ENCODE measurements around the gene TNFRSF18. TPM values are rescaled to one million over a fixed set of nuclear protein-coding genes. Genes with fewer than 3 reads are reported as not detected.
A peak's percentile ranks its signal among the peaks of the same experiment; 100 is the strongest.

Gene TNFRSF18
- polyA plus RNA-seq, 2 of the 4 experiments (the other 2 are of a cell fraction): not detected

DNA sequence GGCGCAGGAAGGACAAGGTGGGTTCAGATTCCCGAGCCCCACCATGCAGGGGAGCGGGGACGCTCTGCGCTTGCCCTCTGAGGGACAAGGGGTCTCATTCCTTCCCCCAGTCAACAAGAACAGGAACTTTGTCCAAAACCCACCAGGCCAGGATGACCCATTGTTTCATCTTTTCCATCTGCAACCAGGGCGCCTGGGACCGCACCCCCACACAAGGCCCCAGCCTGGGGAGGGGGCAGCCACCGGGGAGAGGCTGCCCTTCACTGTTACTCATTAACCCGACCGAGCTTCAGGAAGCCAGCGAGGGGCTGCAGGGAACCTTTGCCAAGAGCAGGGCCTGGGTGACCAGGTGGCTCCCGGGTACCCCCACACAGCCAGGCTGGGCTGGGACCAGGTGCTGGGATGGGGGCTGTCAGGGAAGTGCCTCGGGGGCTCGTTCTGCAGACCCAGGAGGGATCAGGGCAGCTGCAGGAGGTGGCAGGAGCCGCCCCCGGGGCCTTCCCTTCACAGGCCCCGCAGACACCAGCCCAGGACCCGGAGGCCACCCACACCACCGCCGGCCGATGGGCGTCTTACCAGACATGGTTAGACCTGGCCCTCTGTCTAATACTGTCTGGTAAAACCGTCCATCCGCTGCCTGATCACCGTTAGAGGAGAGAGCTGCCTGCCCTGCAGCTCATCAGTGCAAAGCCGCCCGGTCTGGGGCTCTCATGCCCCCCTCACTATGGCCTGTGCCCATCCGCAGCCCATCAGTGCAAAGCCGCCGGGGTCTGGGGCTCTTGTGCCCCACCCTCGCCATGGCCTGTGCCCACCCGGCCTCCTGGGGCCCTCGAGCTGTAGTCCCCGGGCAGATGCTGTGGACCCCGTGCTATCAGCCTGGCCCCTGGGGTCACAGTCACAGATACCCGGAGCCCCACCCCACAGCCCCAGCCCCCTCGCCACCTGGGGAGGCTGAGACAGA is 37.7 kb downstream of the TNFRSF18 start:
- TF ChIP-seq MYC (IDR thresholded peaks at IDR 0.05; ENCODE audit: borderline replicate concordance, low read length) (no peak), NPAS2 (CRISPR knock-in tag; IDR thresholded peaks at IDR 0.05; ENCODE audit: borderline replicate concordance) (no peak), EHMT2 (IDR thresholded peaks at IDR 0.05; ENCODE audit: low read depth) (no peak)
- DNase-seq (ENCODE audit: low read depth in 1 of 2, low spot score in 1 of 2) (no peak), FAIRE-seq (no peak), ATAC-seq (peak in 1 of 2 experiments; percentile 48; a peak in 3 of 6 replicates)
- H3K4me2 ChIP-seq: no peak overlapping the region
- no peak overlapping the region for H3K4me3 ChIP-seq
- ChIA-PET CTCF (interaction anchor here (0.5 kb wide), 1 partner anchor 19 kb away, joined by 3 read pairs; no protein-coding TSS in a partner anchor), POLR2A (no interaction called here)
- H3K4me1 ChIP-seq: peaks cover 14% of the 10 kb centered on the region; the same call in 2 of the 3 replicates
- no peaks in the 10 kb centered on the region for H3K9me3 ChIP-seq
- 72% methylated on average over 12 of the region's 37 CpGs for WGBS (ENCODE audit: missing lambda C conversion rate)
- no peak overlapping the region for H3K27ac ChIP-seq

GRCh38 chr1:1167841-1168450 is 38.4 kb downstream of the TNFRSF18 start:
- CTCF ChIA-PET: interaction anchor here (0.5 kb wide), 1 partner anchor 20 kb away, joined by 3 read pairs; no protein-coding TSS in a partner anchor
- FAIRE-seq: no peak
- H3K4me3 ChIP-seq: no peak overlapping the region
- no peak for TF ChIP-seq ZSCAN20 (CRISPR knock-in tag; IDR thresholded peaks at IDR 0.05)
- no peak for TF ChIP-seq HOXB13 (CRISPR knock-in tag; IDR thresholded peaks at IDR 0.05; ENCODE audit: low read depth)
- TF ChIP-seq TFCP2L1 (CRISPR knock-in tag; IDR thresholded peaks at IDR 0.05): no peak
- TF ChIP-seq RAD21 (conservative IDR thresholded peaks at IDR 0.05 in 1 of 2, IDR thresholded peaks at IDR 0.05 in 1 of 2): no peak
- TF ChIP-seq, protein P1, sequence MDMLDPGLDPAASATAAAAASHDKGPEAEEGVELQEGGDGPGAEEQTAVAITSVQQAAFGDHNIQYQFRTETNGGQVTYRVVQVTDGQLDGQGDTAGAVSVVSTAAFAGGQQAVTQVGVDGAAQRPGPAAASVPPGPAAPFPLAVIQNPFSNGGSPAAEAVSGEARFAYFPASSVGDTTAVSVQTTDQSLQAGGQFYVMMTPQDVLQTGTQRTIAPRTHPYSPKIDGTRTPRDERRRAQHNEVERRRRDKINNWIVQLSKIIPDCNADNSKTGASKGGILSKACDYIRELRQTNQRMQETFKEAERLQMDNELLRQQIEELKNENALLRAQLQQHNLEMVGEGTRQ (IDR thresholded peaks at IDR 0.05): no peak
- no peak for TF ChIP-seq NFE2L2 (conservative IDR thresholded peaks at IDR 0.05; ENCODE audit: low read length)
- no peak for TF ChIP-seq NR3C1 (IDR thresholded peaks at IDR 0.05)
- no peak for TF ChIP-seq KDM1A (IDR thresholded peaks at IDR 0.05; ENCODE audit: low read depth)
- no peak for TF ChIP-seq ATOH8 (CRISPR knock-in tag; IDR thresholded peaks at IDR 0.05; ENCODE audit: low read depth)
- TF ChIP-seq NPAS2 (CRISPR knock-in tag; IDR thresholded peaks at IDR 0.05; ENCODE audit: borderline replicate concordance): no peak
- TF ChIP-seq, protein P2, sequence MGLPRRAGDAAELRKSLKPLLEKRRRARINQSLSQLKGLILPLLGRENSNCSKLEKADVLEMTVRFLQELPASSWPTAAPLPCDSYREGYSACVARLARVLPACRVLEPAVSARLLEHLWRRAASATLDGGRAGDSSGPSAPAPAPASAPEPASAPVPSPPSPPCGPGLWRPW (IDR thresholded peaks at IDR 0.05): no peak
- TF ChIP-seq RARB (CRISPR knock-in tag; IDR thresholded peaks at IDR 0.05): no peak
- TF ChIP-seq, protein P3, sequence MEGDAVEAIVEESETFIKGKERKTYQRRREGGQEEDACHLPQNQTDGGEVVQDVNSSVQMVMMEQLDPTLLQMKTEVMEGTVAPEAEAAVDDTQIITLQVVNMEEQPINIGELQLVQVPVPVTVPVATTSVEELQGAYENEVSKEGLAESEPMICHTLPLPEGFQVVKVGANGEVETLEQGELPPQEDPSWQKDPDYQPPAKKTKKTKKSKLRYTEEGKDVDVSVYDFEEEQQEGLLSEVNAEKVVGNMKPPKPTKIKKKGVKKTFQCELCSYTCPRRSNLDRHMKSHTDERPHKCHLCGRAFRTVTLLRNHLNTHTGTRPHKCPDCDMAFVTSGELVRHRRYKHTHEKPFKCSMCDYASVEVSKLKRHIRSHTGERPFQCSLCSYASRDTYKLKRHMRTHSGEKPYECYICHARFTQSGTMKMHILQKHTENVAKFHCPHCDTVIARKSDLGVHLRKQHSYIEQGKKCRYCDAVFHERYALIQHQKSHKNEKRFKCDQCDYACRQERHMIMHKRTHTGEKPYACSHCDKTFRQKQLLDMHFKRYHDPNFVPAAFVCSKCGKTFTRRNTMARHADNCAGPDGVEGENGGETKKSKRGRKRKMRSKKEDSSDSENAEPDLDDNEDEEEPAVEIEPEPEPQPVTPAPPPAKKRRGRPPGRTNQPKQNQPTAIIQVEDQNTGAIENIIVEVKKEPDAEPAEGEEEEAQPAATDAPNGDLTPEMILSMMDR (IDR thresholded peaks at IDR 0.05): no peak
- TF ChIP-seq FOSL2 (IDR thresholded peaks at IDR 0.05): no peak
- no peak for TF ChIP-seq FOSL2 (CRISPR knock-in tag; IDR thresholded peaks at IDR 0.05)
- no peak for TF ChIP-seq MYC (IDR thresholded peaks at IDR 0.05; ENCODE audit: borderline replicate concordance, low read length)
- TF ChIP-seq EHMT2 (IDR thresholded peaks at IDR 0.05; ENCODE audit: low read depth): no peak
- TF ChIP-seq FOSB (CRISPR knock-in tag; IDR thresholded peaks at IDR 0.05): no peak
- no peak for TF ChIP-seq MAFK (IDR thresholded peaks at IDR 0.05; ENCODE audit: partially characterized antibody)
- TF ChIP-seq ZNF302 (CRISPR knock-in tag; IDR thresholded peaks at IDR 0.05): no peak
- POLR2A ChIA-PET: interaction anchor here (1.0 kb wide), 1 partner anchor 10 kb away, joined by 3 read pairs; no protein-coding TSS in a partner anchor
- H3K27ac ChIP-seq: no peak overlapping the region
- no peaks in the 10 kb centered on the region for H3K9me3 ChIP-seq
- DNase-seq (ENCODE audit: low read depth in 1 of 2, low spot score in 1 of 2): no peak
- WGBS (ENCODE audit: missing lambda C conversion rate): 92% methylated on average over 11 of the region's 36 CpGs
- peaks cover 14% of the 10 kb centered on the region; the same call in 2 of the 3 replicates for H3K4me1 ChIP-seq
- H3K4me2 ChIP-seq: no peak overlapping the region
- ATAC-seq: no peak
